Panc1 (cell line): ENCODE measurements around the gene MRPL22. TPM values are rescaled to one million over a fixed set of nuclear protein-coding genes. Genes with fewer than 3 reads are reported as not detected.

Experiments
- ATAC-seq: fragments of 200-7000 bp; cut with Tn5 transposase; 2 replicates; pipeline ENCODE4 v1.9.1; 2020; ENCODE audit warnings: mild to moderate bottlenecking, moderate library complexity
- BruUV-seq: library from RNA; stranded (reverse); fragments of 400-500 nt; replicated peaks from 2 replicates; lab custom pipeline; 2021; lab: Mats Ljungman, UMichigan
- CTCF ChIA-PET: fragments of 300-600 bp; sonication (Branson Sonifier 250); formaldehyde crosslinking; loops from one replicate; lab custom pipeline; 2022; ENCODE audit warnings: antibody characterized with exemption; lab: Charles Lee
- POLR2A ChIA-PET: fragments of 300-600 bp; sonication (Branson Sonifier 250); formaldehyde crosslinking; loops from one replicate; lab custom pipeline; 2022; ENCODE audit warnings: antibody characterized with exemption; lab: Charles Lee
- DNase-seq: peaks from one replicate; pipeline ENCODE4 v3.0.0-alpha.2; 2010; ENCODE audit warnings: low read depth, low spot score
- H3K27ac ChIP-seq: 2 replicates; pipeline ENCODE4 v1.5.1; 2011; ENCODE audit warnings: mild to moderate bottlenecking, low read length, inconsistent platforms
- H3K27me3 ChIP-seq: fragments of 200-500 bp; sonication (Bioruptor generic); 2 replicates; pipeline ENCODE4 v1.6.0; 2014; ENCODE audit warnings: low read length, inconsistent platforms; ENCODE audit not compliant: control insufficient read depth, insufficient read depth
- H3K36me3 ChIP-seq: fragments of 200-500 bp; sonication (Bioruptor generic); 2 replicates; pipeline ENCODE4 v1.5.1; 2014; ENCODE audit warnings: inconsistent platforms, mild to moderate bottlenecking, low read length, moderate library complexity; ENCODE audit not compliant: control insufficient read depth, insufficient read depth
- H3K4me1 ChIP-seq: 2 replicates; pipeline ENCODE4 v1.5.1; 2011; ENCODE audit warnings: inconsistent platforms, mild to moderate bottlenecking, low read length, moderate library complexity; ENCODE audit not compliant: control insufficient read depth, insufficient read depth
- H3K4me3 ChIP-seq, 2 experiments: 2 replicates each; pipeline ENCODE4 v1.5.1; 2011 to 2012; ENCODE audit warnings: low read depth in 2 of 2, low read length in 2 of 2, mild to moderate bottlenecking in 2 of 2, inconsistent platforms in 1 of 2, moderate library complexity in 1 of 2
- H3K9me3 ChIP-seq: fragments of 200-500 bp; sonication (Bioruptor generic); 2 replicates; pipeline ENCODE4 v1.5.1; 2014; ENCODE audit warnings: low read depth, mild to moderate bottlenecking, inconsistent platforms, low read length, moderate library complexity; ENCODE audit not compliant: control insufficient read depth, insufficient read depth
- CTCF ChIP-seq: fragments of 450-650 bp; IDR thresholded peaks from 2 replicates; pipeline ENCODE4 v1.5.1; 2017; ENCODE audit warnings: mild to moderate bottlenecking
- POLR2AphosphoS5 ChIP-seq: IDR thresholded peaks from 2 replicates; pipeline ENCODE4 v1.6.1; 2012; ENCODE audit warnings: mild to moderate bottlenecking, low read depth, low read length, moderate library complexity
- REST ChIP-seq, 2 experiments: IDR thresholded peaks; 2 replicates each; pipeline ENCODE4 v1.6.1; 2011 to 2012; ENCODE audit warnings: low read depth in 2 of 2, control low read depth in 1 of 2, low read length in 1 of 2, mild to moderate bottlenecking in 1 of 2, moderate library complexity in 1 of 2; ENCODE audit not compliant: insufficient read depth in 1 of 2
- SIN3A ChIP-seq: IDR thresholded peaks from 2 replicates; pipeline ENCODE4 v1.6.1; 2012; ENCODE audit warnings: low read depth, mild to moderate bottlenecking, low read length, moderate library complexity, borderline replicate concordance; ENCODE audit not compliant: insufficient read depth
- TCF7L2 ChIP-seq: IDR thresholded peaks from 2 replicates; pipeline ENCODE4 v1.6.1; 2011; ENCODE audit warnings: mild to moderate bottlenecking, low read depth, low read length, inconsistent platforms
- in situ Hi-C: cut with HindIII; loops from 2 replicates; pipeline ENCODE4 v1.10.0; 2016; ENCODE audit warnings: low sequenced_read_pairs, low pct_unique_long_range_greater_than_20kb
- intact Hi-C: fragments of 100-400 bp; cut with micrococcal nuclease; formaldehyde crosslinking; loops from one replicate; pipeline ENCODE4 v1.10.0; 2022; ENCODE audit not compliant: unreplicated experiment
- total RNA-seq: library from RNA; stranded (reverse); gene quantifications from one replicate; pipeline ENCODE4 v1.2.1, GENCODE V29; 2021; ENCODE audit not compliant: unreplicated experiment

Gene MRPL22
- total RNA-seq, 1 experiment from 2014 or later, result 61.5 TPM

DNA sequence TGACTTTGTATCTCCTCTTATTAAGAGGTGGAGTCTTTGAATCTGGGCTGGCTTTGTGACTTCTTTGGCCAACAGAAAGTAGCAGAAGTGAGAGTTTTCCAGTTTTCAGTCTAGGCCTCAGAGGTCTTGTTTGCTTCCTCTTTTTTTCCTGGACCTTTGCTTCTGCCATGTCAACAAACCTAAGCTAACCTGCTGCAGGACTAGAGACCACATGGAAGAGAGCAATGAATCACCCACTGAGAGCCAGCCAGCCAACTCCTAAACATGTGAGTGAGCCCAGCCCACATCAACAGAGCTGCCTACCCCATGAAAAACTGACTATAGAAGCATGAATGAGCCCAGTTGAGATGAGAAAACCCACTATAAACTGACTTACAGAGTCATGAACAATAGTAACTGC, 29.9 kb downstream of the MRPL22 start:
- CTCF ChIA-PET, result interaction anchor here (0.7 kb wide), 1 partner anchor 32 kb away, joined by 9 read pairs; no protein-coding TSS in a partner anchor
- DNase-seq (no peak), ATAC-seq (no peak)
- Histone ChIP-seq H3K36me3 (no peaks in the 10 kb centered on the region; the same call in 1 of the 2 replicates), H3K4me1 (no peaks in the 10 kb centered on the region), H3K27me3 (no peaks in the 10 kb centered on the region), H3K4me3 (no peak overlapping the region), H3K9me3 (no peaks in the 10 kb centered on the region), H3K27ac (no peak overlapping the region)
- no TSS peak for BruUV-seq
- in situ Hi-C loops (no loop called here), intact Hi-C loops (no loop called here)
- POLR2A ChIA-PET, result no interaction called here
- TF ChIP-seq CTCF (no peak), TCF7L2 (no peak)

GRCh38 chr5:154971501-154971900, 30.6 kb downstream of the MRPL22 start:
- POLR2A ChIA-PET, result no interaction called here
- no peak overlapping the region for H3K4me3 ChIP-seq
- in situ Hi-C loops (no loop called here), intact Hi-C loops (no loop called here)
- TF ChIP-seq SIN3A (no peak), TCF7L2 (no peak), POLR2AphosphoS5 (no peak), CTCF (no peak), REST (IDR thresholded peaks at IDR 0.05; ENCODE audit: insufficient read depth in 1 of 2, low read depth in 2 of 2, low read length in 1 of 2) (no peak)
- CTCF ChIA-PET, result interaction anchor here (0.6 to 1.5 kb wide), 3 partner anchors 10 to 33 kb away, joined by 5 to 9 read pairs (median 5); no protein-coding TSS in a partner anchor
- no peak overlapping the region for H3K27ac ChIP-seq
- H3K4me1 ChIP-seq, result no peaks in the 10 kb centered on the region
- no peaks in the 10 kb centered on the region; the same call in 1 of the 2 replicates for H3K36me3 ChIP-seq
- BruUV-seq, result no TSS peak
- DNase-seq (no peak), ATAC-seq (no peak)
- H3K9me3 ChIP-seq, result no peaks in the 10 kb centered on the region
- no peaks in the 10 kb centered on the region for H3K27me3 ChIP-seq
